Renal cortex interstitium (tissue), 11 donors: ENCODE data around the gene TMEM127. TPM values are rescaled to one million over a fixed set of nuclear protein-coding genes. Genes with fewer than 3 reads are reported as not detected.

Source experiments
- DNase-seq, 11 donors: peaks; one replicate each; pipeline ENCODE4 v3.0.0-alpha.2; 2013; ENCODE audit warnings: low read depth in 9 of 11, low spot score in 4 of 11; ENCODE audit errors: extremely low read depth in 1 of 11
- polyA plus RNA-seq, 3 donors: library from polyadenylated mRNA; unstranded; fragments of 120-200 nt; gene quantifications; one replicate each; pipeline ENCODE4 v1.2.1, GENCODE V29; 2013; ENCODE audit not compliant: insufficient read length in 3 of 3

The TMEM127 gene
- polyA plus RNA-seq, 3 donors: 38.3 to 44.0 (median 41.2) TPM

DNA sequence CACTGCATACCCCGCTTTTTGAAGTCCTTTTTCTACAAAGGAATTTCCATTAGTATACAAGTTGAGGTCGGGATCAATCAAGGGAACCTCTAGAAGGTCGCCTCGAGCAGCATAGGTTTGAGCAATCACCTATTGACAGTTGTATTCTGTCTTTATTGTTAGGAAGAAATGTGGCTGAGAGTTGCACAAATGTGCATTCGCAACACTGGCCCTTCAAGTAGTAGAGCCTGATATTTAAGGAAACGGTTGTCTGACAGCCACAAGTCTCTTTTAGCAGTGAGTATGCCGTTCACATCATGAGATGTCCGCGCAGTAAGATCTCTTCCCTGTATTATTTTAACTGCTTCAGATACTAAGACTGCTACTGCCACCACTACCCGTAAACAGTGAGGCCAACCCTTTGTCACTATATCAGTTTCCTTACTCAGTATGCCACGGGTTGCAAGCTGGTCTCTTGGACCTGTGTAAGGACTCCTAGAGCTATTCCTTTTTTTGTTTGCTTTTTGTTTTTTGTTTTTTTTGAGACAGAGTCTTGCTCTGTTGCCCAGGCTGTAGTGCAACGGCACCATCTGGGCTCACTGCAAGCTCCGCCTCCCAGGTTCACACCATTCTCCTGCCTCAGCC is 47.2 kb downstream of the TMEM127 start:
- DNase-seq: no peak

GRCh38 chr2:96214554-96214953 is 51.2 kb downstream of the TMEM127 start:
- DNase-seq: no peak

DNA sequence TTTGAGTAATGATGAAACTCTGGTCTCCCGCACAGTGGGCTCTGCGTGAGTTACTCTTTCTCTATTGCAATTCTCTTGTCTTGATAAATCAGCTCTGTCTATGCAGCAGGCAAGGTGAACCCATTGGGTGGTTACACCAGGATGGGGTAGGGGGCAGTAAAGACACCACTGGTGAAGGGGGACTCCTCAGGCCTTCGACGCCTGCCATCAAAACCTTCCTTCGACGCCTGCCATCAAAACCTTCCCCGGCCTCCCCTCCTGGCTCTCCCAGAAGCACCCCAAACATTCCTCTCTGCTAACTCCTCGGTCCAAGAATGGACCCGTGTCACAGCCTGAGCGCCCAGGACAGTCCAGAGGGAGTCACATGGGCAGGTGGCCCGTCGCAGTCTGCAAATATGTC is 52.4 kb downstream of the TMEM127 start:
- no peak for DNase-seq

DNA sequence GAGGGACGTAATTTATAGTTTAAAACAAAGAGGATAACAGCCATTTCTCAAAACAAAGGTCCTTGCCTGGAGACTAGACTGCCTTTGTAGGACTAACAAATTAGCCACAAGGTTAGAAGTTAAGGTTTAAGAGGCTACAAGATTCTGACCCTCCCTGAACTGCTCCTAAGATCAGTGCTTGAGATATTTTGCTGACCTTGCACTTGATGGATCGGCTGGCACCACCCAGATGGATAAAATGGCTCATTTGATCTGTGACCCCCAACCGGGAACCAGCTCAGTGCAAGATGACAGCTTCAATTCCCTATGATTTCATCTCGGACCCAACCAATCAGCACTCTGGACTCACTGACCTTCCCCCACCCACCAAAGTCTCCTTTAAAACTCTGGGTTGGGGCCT is 53.5 kb downstream of the TMEM127 start:
- DNase-seq: no peak

GRCh38 chr2:96209729-96210085 is 56.1 kb downstream of the TMEM127 start:
- DNase-seq: no peak

DNA sequence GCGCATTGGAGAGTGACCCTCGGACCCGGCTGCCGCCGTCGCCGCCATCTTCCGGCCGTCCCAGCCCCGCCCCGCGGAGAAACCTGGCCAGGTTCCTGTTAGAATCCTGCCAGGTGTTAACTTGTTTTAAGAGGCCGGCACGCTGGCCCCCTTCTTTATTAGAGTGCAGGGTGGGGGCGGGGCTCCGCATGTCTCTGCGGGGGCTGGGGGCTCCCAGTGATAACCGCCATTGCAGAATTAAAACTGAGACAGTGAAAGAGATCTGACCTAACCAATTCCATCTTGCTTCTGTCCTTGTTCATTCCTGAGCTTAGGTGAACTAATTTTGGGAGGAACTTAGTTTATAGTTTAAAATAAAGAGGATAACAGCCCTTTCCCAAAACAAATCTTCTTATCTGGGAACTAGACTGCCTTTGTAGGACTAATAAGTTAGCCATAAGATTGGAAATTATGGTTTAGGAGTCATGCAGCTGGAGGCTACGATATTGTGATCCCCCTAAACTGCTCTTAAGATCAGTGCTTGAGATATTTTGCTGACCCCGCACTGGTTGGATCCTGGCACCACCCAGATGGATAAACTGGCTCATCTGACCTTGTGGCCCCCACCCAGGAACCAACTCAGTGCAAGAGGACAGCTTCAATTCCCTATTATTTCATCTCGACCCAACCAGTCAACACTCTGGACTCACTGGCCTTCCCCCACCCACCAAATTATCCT is 56.6 kb downstream of the TMEM127 start:
- DNase-seq: no peak

DNA sequence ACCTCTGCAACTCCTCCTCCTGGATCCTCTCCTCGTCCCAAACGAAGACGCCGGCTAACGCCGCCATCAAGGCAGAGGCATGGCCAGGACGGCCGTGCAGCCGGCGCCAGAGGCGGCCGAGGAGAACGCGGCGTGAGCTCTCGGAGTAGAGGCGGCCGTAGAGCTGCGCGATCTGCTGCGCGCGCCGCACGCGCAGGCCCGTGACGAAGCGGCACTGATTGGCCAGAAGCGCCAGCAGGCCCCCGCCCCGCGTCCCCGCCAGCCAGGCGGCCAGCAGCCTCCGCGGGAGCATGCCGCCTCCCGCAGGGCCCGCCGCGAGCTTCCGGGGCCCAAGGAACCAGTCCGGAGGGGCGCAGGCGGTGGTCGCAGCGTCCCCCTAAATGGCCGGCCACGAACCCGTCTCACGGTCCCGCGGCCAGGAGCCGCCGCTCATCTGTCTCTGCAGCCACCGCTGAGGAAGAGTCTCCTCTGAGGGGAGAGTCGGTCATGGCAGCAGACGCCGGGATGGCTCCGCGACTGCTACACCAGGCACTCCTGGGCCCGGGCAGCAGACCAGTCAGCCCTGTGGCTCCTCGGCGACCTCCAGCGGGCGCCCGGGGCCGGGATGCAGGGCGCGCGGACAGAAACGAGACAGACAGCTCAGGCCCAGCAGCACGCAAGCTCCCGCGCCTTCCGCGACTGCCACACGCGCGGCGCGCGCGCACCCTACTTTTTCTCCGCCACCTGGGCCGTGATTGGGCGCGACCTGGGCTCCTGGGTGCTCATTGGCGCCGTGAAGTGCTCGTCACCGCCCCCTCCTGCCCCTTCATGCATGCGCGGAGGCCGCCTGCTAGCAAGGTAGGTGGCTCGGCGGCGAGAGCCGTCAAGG is 57.4 kb downstream of the TMEM127 start, which contains the start of gene STARD7:
TSS of gene STARD7 (minus strand) at position 685 of the 868 bp plus-strand sequence. CDS start at position 292, 393 bp downstream.
- DNase-seq: peak; percentile 89 to 98 (median 96)

- DNase-seq: no peak
These were observed 58.0 kb downstream of the TMEM127 start for GRCh38 chr2:96207774-96208142.

GRCh38 chr2:96207073-96207773 is 58.6 kb downstream of the TMEM127 start:
- DNase-seq: no peak

DNA sequence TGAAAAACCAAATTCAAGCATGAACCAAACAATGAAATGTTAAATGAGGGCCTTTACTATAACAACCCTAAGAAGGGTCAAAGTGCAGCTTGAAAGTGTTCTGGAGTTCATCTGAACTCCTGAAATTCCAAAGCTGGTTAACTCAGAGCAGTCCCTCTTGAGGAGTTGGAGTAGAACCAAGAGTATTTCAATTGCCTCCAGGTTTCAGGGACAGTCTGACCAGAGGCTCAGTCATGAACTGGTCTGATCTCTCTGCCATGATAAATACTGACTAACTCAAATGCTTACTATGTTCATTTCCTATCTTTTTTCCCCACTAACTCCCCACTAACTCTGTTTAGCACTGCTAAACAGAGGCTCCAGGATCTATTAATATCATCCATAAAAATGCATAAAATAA is 59.9 kb downstream of the TMEM127 start:
- no peak for DNase-seq

DNA sequence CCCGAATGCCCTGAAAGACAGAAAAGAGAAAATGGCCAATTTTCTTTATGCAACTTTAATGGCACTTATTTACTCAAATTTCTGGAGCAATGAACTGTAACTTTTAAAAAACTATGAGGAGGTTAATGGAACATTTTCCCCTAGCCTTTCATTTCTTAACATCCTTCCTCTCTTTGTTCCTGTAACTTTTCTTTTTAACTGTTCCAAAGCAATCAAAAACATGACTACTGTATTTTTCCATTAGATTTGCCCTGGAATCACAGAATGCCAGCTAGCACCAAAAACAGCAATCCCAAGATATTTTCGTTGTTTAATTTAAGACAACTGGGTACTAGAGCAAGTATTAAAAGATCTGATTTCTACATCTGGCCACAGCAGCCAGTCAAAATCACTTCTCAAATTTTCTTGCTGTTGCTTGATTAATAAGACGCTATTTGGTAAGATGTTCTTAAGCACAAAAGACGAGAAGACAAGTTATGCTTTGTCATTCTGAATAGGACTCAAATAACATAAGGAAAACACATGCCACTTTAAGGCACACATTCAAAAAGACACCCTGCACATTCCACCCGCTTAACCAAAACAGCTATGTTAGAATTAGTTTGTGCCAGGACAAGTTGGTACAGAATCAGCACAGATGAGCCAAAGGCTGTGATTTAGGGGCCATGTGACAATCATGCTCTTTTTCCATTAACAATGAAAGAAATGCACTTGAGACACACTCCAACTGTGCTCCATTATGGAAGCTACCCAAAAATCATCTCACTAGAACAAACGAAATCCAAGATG is 60.8 kb downstream of the TMEM127 start:
- DNase-seq: no peak

DNA sequence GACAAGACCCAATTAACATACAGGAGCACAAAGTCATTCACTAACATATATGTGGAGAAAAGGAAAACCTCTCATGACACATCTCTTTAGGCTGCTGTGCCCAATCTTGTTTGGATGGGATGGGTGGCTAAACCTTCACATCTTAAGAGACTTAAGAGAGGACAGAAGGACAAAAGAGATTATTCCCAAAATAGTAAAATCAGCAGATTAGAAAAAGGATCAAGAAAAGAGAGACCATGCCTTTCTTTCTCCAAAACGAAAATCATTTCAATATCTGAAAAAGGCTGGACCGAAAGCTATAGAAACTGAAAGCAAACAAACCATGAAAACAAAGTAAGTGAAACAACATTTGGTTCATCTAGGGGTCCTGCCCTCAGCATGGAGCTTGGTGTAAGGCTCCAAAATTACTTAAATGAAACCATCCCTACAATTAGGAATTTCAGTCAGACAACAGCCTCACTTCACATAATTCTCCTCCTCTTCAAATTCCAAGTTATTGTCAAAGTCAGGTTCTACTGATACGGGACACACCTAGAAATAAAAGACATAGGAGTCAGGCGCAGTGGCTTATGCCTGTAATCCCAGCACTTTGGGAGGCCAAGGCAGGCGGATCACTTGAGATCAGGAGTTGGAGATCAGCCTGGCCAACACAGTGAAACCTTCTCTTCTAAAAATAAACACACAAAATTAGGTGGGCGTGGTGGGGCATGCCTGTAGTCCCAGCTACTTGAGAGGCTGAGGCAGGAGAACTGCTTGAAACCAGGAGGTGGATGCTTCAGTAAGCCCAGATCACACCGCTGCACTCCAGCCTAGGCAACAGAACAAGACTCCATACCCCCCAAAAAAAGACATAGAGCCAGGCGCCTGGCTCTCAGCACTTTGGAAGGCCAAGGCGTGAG is 62.4 kb downstream of the TMEM127 start:
- no peak for DNase-seq

- no peak for DNase-seq
These were observed 63.5 kb downstream of the TMEM127 start for GRCh38 chr2:96202152-96202854.

DNA sequence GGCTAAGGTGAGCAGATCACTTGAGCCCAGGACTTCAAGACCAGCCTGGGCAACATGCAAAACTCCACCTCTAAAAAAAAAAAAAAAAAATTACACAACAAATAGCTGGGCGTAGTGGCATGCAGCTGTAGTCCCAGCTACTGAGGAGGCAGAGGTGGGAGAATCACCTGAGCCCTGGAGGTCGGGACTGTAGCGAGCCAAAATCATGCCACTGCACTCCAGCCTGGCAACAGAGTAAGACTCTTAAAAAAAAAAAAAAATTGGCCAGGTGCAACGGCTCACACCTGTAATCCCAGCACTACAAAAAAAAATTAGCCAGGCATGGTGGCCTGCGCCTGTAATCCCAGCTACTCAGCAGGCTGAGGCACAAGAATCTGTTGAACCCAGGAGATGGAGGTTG is 64.5 kb downstream of the TMEM127 start:
- DNase-seq: no peak

DNA sequence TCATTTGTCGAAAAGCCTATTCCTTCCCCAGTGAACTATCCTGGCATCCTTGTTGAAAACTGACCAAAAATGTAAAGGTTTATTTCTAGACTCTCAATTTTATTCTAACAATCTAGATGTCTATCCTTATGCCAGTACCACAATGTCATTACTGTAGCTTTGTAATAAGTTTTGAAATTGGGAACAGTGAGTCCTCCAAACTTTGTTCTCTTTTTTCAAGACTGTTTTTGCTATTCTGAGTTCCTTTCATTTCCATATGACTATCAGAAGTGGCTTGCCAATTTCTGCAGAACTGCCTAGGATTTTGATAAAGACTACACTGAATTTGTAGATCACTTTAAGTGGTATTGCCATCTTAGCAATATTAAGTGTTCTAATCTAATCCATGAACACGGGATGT is 66.9 kb downstream of the TMEM127 start:
- no peak for DNase-seq
